SK-N-SH treated with all-trans-retinoic acid at 6 μM for 48 hours (cell line): ENCODE data around the gene TSPAN9.
A peak's percentile ranks its signal among the peaks of the same experiment; 100 is the strongest.

ENCODE experiments used
- ATAC-seq: fragments of 200-7000 bp; cut with Tn5 transposase; 3 replicates; pipeline ENCODE4 v1.9.1; 2020; ENCODE audit warnings: mild to moderate bottlenecking, moderate library complexity
- ARNTL ChIP-seq: fragments of 450-650 bp; formaldehyde crosslinking; IDR thresholded peaks from 2 replicates; pipeline ENCODE4 v1.5.0; 2020; ENCODE audit warnings: low read depth, mild to moderate bottlenecking, moderate library complexity, borderline replicate concordance
- BACH2 ChIP-seq: fragments of 250-450 bp; sonication (Bioruptor Pico); IDR thresholded peaks from 2 replicates; pipeline ENCODE4 v1.9.0; 2021; ENCODE audit warnings: mild to moderate bottlenecking, borderline replicate concordance
- CSDC2 ChIP-seq: fragments of 250-450 bp; sonication (Bioruptor Pico); IDR thresholded peaks from 2 replicates; pipeline ENCODE4 v1.5.0; 2020; ENCODE audit warnings: mild to moderate bottlenecking, moderate library complexity
- ESRRG ChIP-seq: fragments of 250-450 bp; sonication (Bioruptor Pico); IDR thresholded peaks from 2 replicates; pipeline ENCODE4 v1.6.1; 2021; ENCODE audit warnings: mild to moderate bottlenecking
- ISL1 ChIP-seq: fragments of 250-450 bp; sonication (Bioruptor Pico); IDR thresholded peaks from 2 replicates; pipeline ENCODE4 v2.1.2; 2022; ENCODE audit warnings: mild to moderate bottlenecking, moderate library complexity
- OSR1 ChIP-seq: fragments of 250-450 bp; sonication (Bioruptor Pico); IDR thresholded peaks from 2 replicates; pipeline ENCODE4 v1.8.0; 2022; ENCODE audit warnings: moderate library complexity, mild to moderate bottlenecking, inconsistent platforms
- PPARA ChIP-seq: fragments of 250-450 bp; sonication (Bioruptor Pico); IDR thresholded peaks from 2 replicates; pipeline ENCODE4 v1.5.0; 2020; ENCODE audit warnings: mild to moderate bottlenecking, borderline replicate concordance
- SNAI2 ChIP-seq: fragments of 250-450 bp; sonication (Bioruptor Pico); IDR thresholded peaks from 2 replicates; pipeline ENCODE4 v1.5.0; 2020; ENCODE audit warnings: mild to moderate bottlenecking, moderate library complexity
- TCF4 ChIP-seq: fragments of 250-450 bp; sonication (Bioruptor Pico); IDR thresholded peaks from 2 replicates; pipeline ENCODE4 v1.8.0; 2021; ENCODE audit warnings: mild to moderate bottlenecking, moderate library complexity, borderline replicate concordance
- TOX ChIP-seq: fragments of 250-450 bp; sonication (Bioruptor Pico); IDR thresholded peaks from 2 replicates; pipeline ENCODE4 v1.8.0; 2021; ENCODE audit warnings: mild to moderate bottlenecking, moderate library complexity, borderline replicate concordance
- ZC3H10 ChIP-seq: fragments of 250-450 bp; sonication (Bioruptor Pico); IDR thresholded peaks from 2 replicates; pipeline ENCODE4 v1.5.1; 2021; ENCODE audit warnings: mild to moderate bottlenecking, moderate library complexity
- ZFP3 ChIP-seq: fragments of 250-450 bp; sonication (Bioruptor Pico); IDR thresholded peaks from 2 replicates; pipeline ENCODE4 v1.5.0; 2020; ENCODE audit warnings: mild to moderate bottlenecking, moderate library complexity
- ZFP30 ChIP-seq: fragments of 450-650 bp; formaldehyde crosslinking; IDR thresholded peaks from 2 replicates; pipeline ENCODE4 v1.5.0; 2022; ENCODE audit warnings: mild to moderate bottlenecking, moderate library complexity
- ZNF565 ChIP-seq: fragments of 450-650 bp; formaldehyde crosslinking; conservative IDR thresholded peaks from 2 replicates; pipeline ENCODE4 v1.5.0; 2020; ENCODE audit warnings: low read depth, mild to moderate bottlenecking, moderate library complexity
- ZNF70 ChIP-seq: fragments of 450-650 bp; formaldehyde crosslinking; IDR thresholded peaks from 2 replicates; pipeline ENCODE4 v1.5.0; 2020; ENCODE audit warnings: mild to moderate bottlenecking, moderate library complexity
- ZNF8 ChIP-seq: fragments of 450-650 bp; formaldehyde crosslinking; IDR thresholded peaks from 2 replicates; pipeline ENCODE4 v1.5.0; 2020; ENCODE audit warnings: mild to moderate bottlenecking, moderate library complexity
- TF ChIP-seq, protein P1 (sequence below): fragments of 250-450 bp; sonication (Bioruptor Pico); IDR thresholded peaks from 2 replicates; pipeline ENCODE4 v1.8.0; 2020; ENCODE audit warnings: mild to moderate bottlenecking, moderate library complexity, borderline replicate concordance
- TF ChIP-seq, protein P2 (sequence below): fragments of 250-450 bp; sonication (Bioruptor Pico); IDR thresholded peaks from 2 replicates; pipeline ENCODE4 v1.5.0; 2020; ENCODE audit warnings: mild to moderate bottlenecking, moderate library complexity
- TF ChIP-seq, protein P3 (sequence below): fragments of 250-450 bp; sonication (Bioruptor Pico); IDR thresholded peaks from 2 replicates; pipeline ENCODE4 v1.5.1; 2020; ENCODE audit warnings: low read depth, mild to moderate bottlenecking, moderate library complexity
- TF ChIP-seq, protein P4 (sequence below): fragments of 250-450 bp; sonication (Bioruptor Pico); IDR thresholded peaks from 2 replicates; pipeline ENCODE4 v1.5.1; 2021; ENCODE audit warnings: mild to moderate bottlenecking, moderate library complexity
- TF ChIP-seq, protein P5 (sequence below): fragments of 250-450 bp; sonication (Bioruptor Pico); IDR thresholded peaks from 2 replicates; pipeline ENCODE4 v1.8.0; 2021; ENCODE audit warnings: low read depth, mild to moderate bottlenecking, moderate library complexity, borderline replicate concordance

The TSPAN9 gene

DNA sequence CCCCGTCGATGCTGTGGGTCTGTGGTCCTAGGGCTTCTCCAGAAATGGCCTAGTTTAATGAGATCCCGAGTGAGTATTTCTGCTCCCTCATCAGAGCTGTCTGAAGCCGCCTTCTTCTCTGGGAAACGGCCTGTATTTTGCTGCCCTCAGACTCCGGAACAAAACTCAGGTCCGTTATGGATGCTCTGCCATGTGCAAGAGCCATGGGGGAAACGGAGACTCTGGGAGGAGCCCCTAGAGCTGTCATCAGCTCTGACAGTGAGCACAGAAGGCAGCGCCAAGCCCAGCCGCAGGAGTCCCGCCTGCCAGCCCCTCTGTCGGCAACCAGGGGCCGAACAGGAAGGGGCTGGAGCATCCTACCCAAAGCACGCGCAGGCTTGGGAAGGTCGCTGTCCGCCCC is 221.4 kb downstream of the TSPAN9 start:
- TF ChIP-seq TOX (CRISPR knock-in tag) (no peak), ZFP30 (CRISPR knock-in tag) (no peak), ZNF70 (no peak), SNAI2 (no peak), ZFP3 (CRISPR knock-in tag) (no peak), PPARA (CRISPR knock-in tag) (no peak), ZNF8 (CRISPR knock-in tag) (no peak), CSDC2 (CRISPR knock-in tag) (no peak), TCF4 (CRISPR knock-in tag) (no peak)
- TF ChIP-seq, protein P1, sequence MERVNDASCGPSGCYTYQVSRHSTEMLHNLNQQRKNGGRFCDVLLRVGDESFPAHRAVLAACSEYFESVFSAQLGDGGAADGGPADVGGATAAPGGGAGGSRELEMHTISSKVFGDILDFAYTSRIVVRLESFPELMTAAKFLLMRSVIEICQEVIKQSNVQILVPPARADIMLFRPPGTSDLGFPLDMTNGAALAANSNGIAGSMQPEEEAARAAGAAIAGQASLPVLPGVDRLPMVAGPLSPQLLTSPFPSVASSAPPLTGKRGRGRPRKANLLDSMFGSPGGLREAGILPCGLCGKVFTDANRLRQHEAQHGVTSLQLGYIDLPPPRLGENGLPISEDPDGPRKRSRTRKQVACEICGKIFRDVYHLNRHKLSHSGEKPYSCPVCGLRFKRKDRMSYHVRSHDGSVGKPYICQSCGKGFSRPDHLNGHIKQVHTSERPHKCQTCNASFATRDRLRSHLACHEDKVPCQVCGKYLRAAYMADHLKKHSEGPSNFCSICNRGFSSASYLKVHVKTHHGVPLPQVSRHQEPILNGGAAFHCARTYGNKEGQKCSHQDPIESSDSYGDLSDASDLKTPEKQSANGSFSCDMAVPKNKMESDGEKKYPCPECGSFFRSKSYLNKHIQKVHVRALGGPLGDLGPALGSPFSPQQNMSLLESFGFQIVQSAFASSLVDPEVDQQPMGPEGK (CRISPR knock-in tag), result no peak
- TF ChIP-seq, protein P2, sequence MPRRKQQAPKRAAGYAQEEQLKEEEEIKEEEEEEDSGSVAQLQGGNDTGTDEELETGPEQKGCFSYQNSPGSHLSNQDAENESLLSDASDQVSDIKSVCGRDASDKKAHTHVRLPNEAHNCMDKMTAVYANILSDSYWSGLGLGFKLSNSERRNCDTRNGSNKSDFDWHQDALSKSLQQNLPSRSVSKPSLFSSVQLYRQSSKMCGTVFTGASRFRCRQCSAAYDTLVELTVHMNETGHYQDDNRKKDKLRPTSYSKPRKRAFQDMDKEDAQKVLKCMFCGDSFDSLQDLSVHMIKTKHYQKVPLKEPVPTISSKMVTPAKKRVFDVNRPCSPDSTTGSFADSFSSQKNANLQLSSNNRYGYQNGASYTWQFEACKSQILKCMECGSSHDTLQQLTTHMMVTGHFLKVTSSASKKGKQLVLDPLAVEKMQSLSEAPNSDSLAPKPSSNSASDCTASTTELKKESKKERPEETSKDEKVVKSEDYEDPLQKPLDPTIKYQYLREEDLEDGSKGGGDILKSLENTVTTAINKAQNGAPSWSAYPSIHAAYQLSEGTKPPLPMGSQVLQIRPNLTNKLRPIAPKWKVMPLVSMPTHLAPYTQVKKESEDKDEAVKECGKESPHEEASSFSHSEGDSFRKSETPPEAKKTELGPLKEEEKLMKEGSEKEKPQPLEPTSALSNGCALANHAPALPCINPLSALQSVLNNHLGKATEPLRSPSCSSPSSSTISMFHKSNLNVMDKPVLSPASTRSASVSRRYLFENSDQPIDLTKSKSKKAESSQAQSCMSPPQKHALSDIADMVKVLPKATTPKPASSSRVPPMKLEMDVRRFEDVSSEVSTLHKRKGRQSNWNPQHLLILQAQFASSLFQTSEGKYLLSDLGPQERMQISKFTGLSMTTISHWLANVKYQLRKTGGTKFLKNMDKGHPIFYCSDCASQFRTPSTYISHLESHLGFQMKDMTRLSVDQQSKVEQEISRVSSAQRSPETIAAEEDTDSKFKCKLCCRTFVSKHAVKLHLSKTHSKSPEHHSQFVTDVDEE (CRISPR knock-in tag), result no peak
- TF ChIP-seq, protein P3, sequence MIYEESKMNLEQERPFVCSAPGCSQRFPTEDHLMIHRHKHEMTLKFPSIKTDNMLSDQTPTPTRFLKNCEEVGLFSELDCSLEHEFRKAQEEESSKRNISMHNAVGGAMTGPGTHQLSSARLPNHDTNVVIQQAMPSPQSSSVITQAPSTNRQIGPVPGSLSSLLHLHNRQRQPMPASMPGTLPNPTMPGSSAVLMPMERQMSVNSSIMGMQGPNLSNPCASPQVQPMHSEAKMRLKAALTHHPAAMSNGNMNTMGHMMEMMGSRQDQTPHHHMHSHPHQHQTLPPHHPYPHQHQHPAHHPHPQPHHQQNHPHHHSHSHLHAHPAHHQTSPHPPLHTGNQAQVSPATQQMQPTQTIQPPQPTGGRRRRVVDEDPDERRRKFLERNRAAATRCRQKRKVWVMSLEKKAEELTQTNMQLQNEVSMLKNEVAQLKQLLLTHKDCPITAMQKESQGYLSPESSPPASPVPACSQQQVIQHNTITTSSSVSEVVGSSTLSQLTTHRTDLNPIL (CRISPR knock-in tag), result no peak
- no peak for ATAC-seq

DNA sequence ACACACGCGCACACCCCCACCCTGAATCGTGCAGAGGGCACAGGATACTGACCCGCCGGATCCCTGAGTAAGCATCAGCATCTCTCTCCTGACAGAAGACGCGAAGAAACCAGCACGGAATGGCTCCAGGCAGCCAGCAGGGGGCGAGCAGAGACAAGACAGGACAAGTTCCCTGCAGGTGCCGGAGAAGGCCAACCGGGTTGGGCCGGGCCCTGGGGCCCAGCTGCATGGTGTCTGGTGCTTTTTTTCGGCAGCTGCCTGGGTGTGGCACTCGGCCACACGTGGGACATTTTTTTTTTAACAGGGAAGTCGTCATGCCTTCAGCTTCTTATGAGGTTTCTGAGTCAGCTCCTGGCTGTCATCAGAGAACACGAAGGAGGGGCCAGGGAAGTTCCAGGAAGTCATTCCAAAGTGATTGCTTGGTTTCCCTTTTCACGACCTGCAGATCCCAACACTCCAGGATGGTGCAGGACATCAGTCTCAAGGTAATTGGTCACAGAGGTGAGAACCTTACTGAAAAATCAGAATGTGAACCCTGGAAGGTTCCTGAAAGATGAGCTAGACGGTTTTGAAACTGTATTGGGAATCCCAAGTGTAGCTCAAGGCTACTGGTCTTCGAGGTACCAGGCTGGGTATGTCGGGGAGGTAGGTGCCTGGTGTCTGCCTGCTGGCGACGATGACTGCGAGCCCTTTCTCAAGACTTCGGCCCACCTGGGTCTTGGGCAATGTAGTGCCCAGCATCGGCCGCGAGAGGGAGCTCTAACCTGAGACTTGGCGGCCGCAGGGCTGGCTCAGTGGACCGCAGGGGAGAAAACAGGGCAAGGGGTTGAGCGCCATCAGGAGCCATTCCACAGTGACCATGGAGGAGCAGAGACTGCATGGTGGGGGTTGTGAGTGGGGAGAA is 223.0 kb downstream of the TSPAN9 start:
- TF ChIP-seq, protein P4, sequence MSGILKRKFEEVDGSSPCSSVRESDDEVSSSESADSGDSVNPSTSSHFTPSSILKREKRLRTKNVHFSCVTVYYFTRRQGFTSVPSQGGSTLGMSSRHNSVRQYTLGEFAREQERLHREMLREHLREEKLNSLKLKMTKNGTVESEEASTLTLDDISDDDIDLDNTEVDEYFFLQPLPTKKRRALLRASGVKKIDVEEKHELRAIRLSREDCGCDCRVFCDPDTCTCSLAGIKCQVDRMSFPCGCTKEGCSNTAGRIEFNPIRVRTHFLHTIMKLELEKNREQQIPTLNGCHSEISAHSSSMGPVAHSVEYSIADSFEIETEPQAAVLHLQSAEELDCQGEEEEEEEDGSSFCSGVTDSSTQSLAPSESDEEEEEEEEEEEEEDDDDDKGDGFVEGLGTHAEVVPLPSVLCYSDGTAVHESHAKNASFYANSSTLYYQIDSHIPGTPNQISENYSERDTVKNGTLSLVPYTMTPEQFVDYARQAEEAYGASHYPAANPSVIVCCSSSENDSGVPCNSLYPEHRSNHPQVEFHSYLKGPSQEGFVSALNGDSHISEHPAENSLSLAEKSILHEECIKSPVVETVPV (CRISPR knock-in tag), result no peak
- TF ChIP-seq ZNF70 (no peak), ZC3H10 (CRISPR knock-in tag) (no peak), ARNTL (no peak), ZFP3 (CRISPR knock-in tag) (no peak), ISL1 (CRISPR knock-in tag) (no peak), ESRRG (CRISPR knock-in tag) (no peak), SNAI2 (no peak)
- TF ChIP-seq, protein P3 (CRISPR knock-in tag), result no peak
- peak; percentile 85 for ATAC-seq

DNA sequence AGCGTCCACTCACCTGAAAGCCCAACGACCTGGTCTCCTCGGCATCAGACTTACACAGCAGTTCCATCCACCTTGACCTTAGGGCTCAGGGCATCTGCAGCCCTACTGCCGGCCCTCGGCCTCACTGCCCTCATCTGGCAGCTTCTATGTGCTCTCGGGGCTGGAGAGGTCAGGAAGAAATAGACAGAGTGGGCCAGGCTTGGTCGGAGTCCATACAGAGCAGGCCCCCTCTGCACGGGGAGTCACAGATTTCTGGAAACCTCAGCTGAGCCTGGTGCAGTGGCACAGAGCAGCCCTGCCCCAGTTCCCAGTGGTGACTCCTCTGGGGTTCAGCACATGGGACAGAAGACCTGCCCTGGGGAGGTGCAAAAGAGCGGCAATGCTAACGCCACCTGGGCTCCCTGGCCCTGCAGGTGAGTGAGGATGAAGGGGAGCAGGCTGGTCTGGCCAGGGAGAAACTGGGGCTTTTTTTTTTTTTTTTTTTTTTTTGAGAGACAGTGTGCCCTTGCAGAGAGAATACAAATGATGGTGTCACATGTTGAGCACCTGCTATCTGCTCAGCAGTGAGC is 223.7 kb downstream of the TSPAN9 start:
- ATAC-seq, result no peak; the same call in 2 of the 3 replicates
- TF ChIP-seq, protein P5, sequence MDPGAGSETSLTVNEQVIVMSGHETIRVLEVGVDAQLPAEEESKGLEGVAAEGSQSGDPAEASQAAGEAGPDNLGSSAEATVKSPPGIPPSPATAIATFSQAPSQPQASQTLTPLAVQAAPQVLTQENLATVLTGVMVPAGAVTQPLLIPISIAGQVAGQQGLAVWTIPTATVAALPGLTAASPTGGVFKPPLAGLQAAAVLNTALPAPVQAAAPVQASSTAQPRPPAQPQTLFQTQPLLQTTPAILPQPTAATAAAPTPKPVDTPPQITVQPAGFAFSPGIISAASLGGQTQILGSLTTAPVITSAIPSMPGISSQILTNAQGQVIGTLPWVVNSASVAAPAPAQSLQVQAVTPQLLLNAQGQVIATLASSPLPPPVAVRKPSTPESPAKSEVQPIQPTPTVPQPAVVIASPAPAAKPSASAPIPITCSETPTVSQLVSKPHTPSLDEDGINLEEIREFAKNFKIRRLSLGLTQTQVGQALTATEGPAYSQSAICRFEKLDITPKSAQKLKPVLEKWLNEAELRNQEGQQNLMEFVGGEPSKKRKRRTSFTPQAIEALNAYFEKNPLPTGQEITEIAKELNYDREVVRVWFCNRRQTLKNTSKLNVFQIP (CRISPR knock-in tag), result no peak
- TF ChIP-seq ZC3H10 (CRISPR knock-in tag), result no peak
- no peak for TF ChIP-seq OSR1
- no peak for TF ChIP-seq ZFP3 (CRISPR knock-in tag)
- TF ChIP-seq TCF4 (CRISPR knock-in tag), result no peak
- no peak for TF ChIP-seq ZNF8 (CRISPR knock-in tag)
- TF ChIP-seq, protein P3 (CRISPR knock-in tag), result no peak
- TF ChIP-seq, protein P2 (CRISPR knock-in tag), result no peak
- no peak for TF ChIP-seq BACH2 (CRISPR knock-in tag)
- TF ChIP-seq ZNF565 (CRISPR knock-in tag), result no peak
